ENCODE data around the gene IL37. TPM values are rescaled to one million over a fixed set of nuclear protein-coding genes. Genes with fewer than 3 reads are reported as not detected.

IL37 gene
- total RNA-seq, 1 donor from 2014 or later: not detected

- Histone ChIP-seq H3K9me3 (ENCODE audit: insufficient read depth, low read depth, low read length) (no peaks in the 10 kb centered on the region), H3K4me1 (ENCODE audit: insufficient read depth, low read length) (peaks cover 8% of the 10 kb centered on the region), H3K4me2 (ENCODE audit: low read length) (no peak overlapping the region), H3K9ac (ENCODE audit: low read length) (no peak overlapping the region), H2AFZ (ENCODE audit: low read depth, low read length) (no peak overlapping the region), H3K27me3 (ENCODE audit: insufficient read depth, low read length) (no peaks in the 10 kb centered on the region), H3K79me2 (ENCODE audit: insufficient read depth, low read length) (no peaks in the 10 kb centered on the region), H3K4me3 (ENCODE audit: insufficient read depth, low read depth, low read length) (no peak overlapping the region), H3K27ac (ENCODE audit: low read depth, low read length) (no peak overlapping the region), H4K20me1 (ENCODE audit: insufficient read depth, low read length) (no peaks in the 10 kb centered on the region), H3K36me3 (ENCODE audit: insufficient read depth, low read length) (no peaks in the 10 kb centered on the region)
- no peak for FAIRE-seq
- no peak for DNase-seq (ENCODE audit: low read depth)
- TF ChIP-seq EZH2 (IDR thresholded peaks at IDR 0.05; ENCODE audit: insufficient read depth, low read length) (no peak), CTCF (IDR thresholded peaks at IDR 0.05; ENCODE audit: insufficient read depth, low read depth, low read length) (no peak)
- Mint-ChIP-seq H3K36me3 (ENCODE audit: low read depth, unreplicated experiment) (no peaks in the 10 kb centered on the region), H3K9me3 (ENCODE audit: unreplicated experiment) (peaks cover 6% of the 10 kb centered on the region), H3K4me1 (ENCODE audit: low read depth, unreplicated experiment) (peaks cover 5% of the 10 kb centered on the region), H3K27me3 (ENCODE audit: low read depth, unreplicated experiment) (peaks cover 6% of the 10 kb centered on the region), H3K4me3 (ENCODE audit: unreplicated experiment) (no peak overlapping the region), H3K27ac (ENCODE audit: unreplicated experiment) (no peak overlapping the region)
These were observed 39.8 kb upstream of the IL37 start for GRCh38 chr2:112870841-112871835.

- H3K9me3 Mint-ChIP-seq (ENCODE audit: unreplicated experiment): peaks cover 2% of the 10 kb centered on the region
- no peak overlapping the region for H3K9ac ChIP-seq (ENCODE audit: low read length)
- H3K4me1 ChIP-seq (ENCODE audit: insufficient read depth, low read length): peaks cover 36% of the 10 kb centered on the region
- DNase-seq (ENCODE audit: low read depth): no peak
- no peak overlapping the region for H3K4me3 ChIP-seq (ENCODE audit: insufficient read depth, low read depth, low read length)
- no peak overlapping the region for H3K27ac Mint-ChIP-seq (ENCODE audit: unreplicated experiment)
- H3K27me3 ChIP-seq (ENCODE audit: insufficient read depth, low read length): no peaks in the 10 kb centered on the region
- H3K4me2 ChIP-seq (ENCODE audit: low read length): no peak overlapping the region
- H3K36me3 ChIP-seq (ENCODE audit: insufficient read depth, low read length): no peaks in the 10 kb centered on the region
- TF ChIP-seq CTCF (IDR thresholded peaks at IDR 0.05; ENCODE audit: insufficient read depth, low read depth, low read length): no peak
- no peak for TF ChIP-seq EZH2 (IDR thresholded peaks at IDR 0.05; ENCODE audit: insufficient read depth, low read length)
- no peaks in the 10 kb centered on the region for H3K9me3 ChIP-seq (ENCODE audit: insufficient read depth, low read depth, low read length)
- H3K36me3 Mint-ChIP-seq (ENCODE audit: low read depth, unreplicated experiment): no peaks in the 10 kb centered on the region
- H2AFZ ChIP-seq (ENCODE audit: low read depth, low read length): no peak overlapping the region
- no peaks in the 10 kb centered on the region for H3K79me2 ChIP-seq (ENCODE audit: insufficient read depth, low read length)
- no peaks in the 10 kb centered on the region for H4K20me1 ChIP-seq (ENCODE audit: insufficient read depth, low read length)
- no peaks in the 10 kb centered on the region for H3K27me3 Mint-ChIP-seq (ENCODE audit: low read depth, unreplicated experiment)
- FAIRE-seq: no peak
- peak overlapping the region; percentile 73 for H3K27ac ChIP-seq (ENCODE audit: low read depth, low read length)
- H3K4me1 Mint-ChIP-seq (ENCODE audit: low read depth, unreplicated experiment): peaks cover 14% of the 10 kb centered on the region
- H3K4me3 Mint-ChIP-seq (ENCODE audit: unreplicated experiment): no peak overlapping the region
These were observed 34.6 kb upstream of the IL37 start for GRCh38 chr2:112876257-112876970.
